HG03460 (cell line): Measurements from ENCODE around the gene PYY.
"Not testable (repeated sequence)": the region's sequence is repeated elsewhere in the genome, so short reads cannot be mapped to it uniquely, and the experiment has no call there.

ENCODE experiments used
- ATAC-seq: cut with Tn5 transposase; IDR thresholded peaks from one replicate; pipeline ENCODE4 v1.9.1; 2021; ENCODE audit not compliant: unreplicated experiment

PYY gene

DNA sequence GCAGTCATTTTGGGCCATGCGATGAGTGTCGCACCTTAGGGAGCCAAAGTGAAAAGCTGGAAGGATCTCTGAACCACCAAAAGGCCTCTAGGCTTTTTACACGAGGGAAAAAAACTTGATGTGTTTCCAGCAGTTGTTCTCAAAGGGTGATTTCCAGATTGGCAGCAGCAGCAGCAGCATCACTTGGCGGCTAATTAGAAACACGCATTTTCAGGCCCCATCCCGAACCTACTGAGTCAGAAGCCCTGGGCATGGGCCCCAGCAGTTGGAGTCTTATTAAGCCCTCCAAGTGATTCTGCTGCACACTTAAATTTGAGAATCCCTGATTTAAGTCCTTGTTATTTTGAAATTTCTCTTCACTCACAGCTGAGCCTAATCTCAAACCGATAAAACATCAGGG lies 25.3 kb upstream of the PYY start:
- no peak for ATAC-seq

DNA sequence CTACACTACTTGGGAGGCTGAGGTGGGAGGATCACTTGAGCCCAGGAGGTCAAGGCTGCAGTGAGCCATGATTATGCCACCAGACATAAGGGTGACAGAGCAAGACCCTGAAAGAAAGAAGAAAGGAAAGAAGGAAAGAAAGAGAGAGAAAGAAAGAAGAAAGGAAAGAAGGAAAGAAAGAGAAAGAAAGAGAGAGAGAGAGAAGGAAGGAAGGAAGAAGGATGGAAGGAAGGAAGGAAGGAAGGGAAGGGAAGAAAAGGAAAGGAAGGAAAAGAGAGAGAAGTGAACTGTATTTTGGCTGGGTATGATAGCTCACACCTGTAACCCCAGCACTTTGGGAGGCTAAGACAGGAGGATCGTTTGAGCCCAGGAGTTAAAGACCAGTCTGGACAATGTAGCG lies 24.3 kb upstream of the PYY start:
- no peak for ATAC-seq

DNA sequence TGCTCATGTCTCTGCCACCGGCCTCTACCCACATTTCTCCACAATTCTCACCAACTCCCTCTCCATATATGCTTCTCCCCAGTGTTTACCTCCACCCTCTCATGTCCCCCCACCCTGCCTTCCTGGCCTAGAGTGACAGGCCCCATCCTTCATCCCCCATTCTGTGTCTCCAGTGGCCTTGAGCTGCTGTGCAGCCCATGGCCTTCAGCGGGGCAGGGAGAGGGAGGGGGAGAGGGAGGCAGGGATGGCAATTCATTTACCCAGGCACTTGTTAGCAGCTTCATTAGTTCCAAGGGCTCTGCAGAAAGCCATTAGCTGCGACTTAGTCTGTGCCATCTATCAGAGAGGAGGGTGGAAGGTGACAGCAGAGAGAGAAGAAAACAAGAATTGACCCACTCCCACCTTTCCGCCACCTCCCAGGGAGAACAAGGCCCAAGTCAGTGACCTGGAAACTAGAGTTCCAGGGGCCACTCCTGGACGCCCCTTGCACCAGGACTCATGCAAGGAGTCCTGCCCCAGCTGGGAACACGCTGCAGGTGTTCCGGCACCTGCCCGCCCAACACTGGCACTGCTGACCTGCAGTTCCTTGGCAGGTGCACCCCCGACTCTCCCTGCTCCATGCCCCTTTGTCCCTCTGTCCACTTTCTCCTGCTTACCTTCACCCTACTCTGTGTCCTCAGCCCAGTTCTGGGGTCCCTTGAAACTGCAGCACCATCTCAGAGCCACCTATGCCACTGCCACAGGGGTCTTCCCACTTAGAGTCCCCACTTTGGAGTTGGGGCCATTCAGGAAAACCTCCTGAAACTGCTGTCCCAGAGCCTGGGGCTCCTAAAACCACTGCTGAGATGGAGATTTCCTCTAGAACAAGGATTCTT lies 23.5 kb upstream of the PYY start:
- ATAC-seq: no peak

DNA sequence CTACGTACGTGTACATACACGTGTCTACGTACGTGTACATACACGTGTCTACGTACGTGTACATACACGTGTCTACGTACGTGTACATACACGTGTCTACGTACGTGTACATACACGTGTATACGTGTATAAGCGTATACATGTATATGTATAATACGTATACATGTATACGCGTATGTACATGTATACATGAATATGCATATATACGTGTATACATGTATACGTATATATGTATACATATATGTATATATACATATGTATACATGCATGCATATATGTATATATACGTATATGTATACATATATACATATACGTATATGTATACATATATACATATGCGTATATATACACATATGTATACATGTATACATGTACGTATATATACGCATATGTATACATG lies 22.2 kb upstream of the PYY start:
- no peak for ATAC-seq

DNA sequence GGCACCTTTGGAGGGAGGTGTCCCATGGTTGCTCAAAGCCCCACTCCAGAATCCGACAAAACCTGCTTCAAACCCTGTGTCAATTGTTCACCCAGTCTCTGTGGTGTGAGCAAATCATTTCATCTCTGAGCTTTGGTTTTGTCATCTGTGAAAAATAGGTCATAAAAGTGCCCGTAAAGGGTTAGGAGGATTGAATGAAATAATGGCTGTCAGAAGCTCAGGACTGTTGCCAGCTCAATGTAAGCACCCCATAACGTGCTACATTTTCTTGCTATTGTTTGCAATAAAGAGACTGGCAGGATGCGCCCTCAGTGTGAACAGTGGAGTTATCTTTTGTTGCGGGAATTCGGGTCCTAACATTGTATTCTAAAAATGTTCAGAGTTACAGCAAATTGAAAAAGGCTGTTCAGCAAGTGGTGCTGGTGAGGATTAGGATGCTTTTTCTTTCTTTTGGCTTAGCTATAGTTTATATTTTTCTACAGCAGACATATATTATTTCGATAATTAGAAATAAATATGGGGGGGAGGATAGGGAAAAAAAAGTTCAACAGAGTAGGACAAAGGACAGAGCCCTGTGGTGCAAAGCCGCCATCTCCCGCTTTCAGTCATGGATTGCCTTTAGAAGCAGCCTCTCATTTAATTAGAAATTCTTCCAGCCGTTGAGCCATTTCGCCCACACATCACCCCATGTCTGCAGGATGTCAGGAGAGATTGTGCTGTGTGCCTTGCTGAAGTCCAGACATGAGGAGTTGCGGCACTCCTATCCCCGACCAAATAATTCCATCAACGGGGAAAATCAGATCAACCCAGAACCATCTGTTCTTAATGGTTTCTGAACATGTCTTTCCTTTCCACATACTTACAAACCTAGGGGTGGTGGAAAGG lies 20.9 kb upstream of the PYY start:
- no peak for ATAC-seq

DNA sequence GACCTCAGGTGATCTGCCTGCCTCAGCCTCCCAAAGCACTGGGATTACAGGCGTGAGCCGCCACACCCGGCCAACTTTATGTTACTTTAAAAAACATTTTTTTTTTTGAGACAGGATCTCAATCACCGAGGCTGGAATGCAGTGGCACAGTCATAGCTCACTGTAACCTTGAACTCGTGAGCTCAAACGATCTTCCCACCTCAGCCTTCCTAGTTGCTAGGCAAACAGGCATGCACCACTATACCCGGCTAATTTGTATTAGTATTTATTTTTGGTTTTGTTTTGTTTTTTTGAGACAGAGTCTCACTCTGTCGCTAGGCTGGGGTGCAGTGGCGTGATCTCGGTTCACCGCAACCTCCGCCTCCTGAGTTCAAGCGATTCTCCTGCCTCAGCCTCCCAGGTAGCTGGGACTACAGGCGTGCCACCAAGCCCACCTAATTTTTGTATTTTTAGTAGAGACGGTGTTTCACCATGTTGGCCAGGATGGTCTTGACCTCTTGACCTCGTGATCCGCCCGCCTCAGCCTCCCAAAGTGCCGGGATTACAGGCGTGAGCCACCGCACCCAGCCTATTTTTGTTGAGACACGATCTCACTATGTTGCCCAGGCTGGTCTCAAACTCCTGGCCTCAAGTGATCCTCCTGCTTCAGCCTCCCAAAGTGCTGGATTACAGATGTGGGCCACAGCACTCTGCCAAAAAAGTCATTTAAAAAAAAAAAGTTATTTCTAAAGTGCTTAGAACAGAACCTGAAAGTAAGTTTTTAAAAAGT lies 18.9 kb upstream of the PYY start:
- ATAC-seq: not testable (repeated sequence)

DNA sequence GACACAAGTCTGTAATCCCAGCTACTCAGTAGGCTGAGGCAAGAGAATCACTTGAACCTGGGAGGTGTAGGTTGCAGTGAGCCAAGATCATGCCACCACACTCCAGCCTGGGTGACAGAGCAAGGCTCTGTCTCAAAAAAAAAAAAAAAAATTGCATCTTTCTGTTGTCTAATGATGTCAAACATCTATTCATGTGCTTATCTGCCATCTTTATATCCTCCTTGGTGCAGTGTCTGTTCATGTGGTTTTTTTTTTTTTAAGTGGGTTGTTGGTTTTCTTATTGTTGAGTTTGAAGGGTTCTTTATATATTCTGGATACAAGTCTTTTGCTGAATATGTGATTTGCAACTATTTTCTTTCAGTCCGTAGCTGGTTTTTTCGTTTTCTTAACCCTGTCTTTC lies 17.7 kb upstream of the PYY start:
- ATAC-seq: not testable (repeated sequence)

DNA sequence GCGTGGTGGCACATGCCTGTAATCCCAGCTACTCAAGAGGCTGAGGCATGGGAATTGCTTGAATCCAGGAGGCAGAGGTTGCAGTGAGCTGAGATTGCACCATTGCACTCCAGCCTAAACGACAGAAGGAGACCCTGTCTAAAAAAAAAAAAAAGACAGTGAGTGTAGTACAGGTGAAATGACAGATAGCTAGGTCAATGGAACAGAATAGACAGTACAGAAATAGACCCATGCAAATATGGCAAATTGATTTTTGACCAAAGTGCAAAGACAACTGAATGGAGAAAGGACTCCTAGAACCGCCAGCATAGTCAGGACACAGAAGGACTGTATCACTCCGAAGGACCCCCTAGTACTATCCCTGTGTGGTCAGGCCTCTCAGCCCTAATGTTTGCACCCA lies 16.6 kb upstream of the PYY start:
- ATAC-seq: no peak

DNA sequence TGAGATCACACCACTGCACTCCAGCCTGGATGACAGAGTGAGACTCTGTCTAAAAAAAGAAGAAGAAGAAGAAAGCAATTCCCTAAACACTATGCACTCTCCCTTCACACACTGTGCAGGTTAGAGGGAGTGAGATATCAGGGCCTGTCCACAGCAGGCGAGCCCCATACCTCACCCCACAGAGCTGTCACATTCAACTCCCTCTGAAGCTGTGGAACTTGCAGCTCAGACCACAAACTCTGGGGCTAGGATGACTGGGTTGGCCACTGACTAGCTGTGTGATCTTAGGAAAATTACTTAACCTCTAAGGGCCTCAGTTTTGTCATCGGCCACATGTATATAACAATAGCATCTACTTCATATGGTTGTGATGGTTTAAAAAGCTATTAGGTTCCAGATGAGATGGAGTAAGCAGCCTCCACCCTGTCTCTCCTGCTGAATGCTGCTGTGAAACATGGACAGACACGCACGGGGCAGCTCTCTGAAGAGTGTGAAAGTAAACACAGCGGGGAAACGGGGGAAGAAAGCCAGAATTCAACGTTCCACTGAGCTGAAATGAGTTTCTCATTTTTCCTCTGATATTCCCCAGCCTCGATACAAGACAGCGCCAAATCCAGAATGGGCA lies 13.6 kb upstream of the PYY start:
- ATAC-seq: no peak

DNA sequence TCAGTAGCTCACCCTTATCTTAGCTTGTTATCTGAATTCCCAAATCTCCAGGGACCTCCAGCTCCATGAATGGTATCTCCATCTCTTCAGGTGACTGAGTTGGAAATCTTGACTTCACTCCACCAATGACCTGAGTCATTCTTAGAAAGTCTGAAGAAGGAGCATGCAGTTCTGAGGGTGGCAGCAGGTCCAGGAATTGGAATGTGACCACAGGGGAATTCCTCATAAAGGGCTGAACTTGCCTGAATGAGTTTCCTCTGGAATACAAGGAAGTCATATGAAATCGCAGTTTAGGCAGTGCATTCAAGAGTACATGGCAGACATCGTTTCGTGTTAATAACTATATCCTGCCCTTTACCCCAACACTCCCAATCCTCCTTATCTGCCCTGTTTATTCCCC lies 12.5 kb upstream of the PYY start:
- no peak for ATAC-seq

DNA sequence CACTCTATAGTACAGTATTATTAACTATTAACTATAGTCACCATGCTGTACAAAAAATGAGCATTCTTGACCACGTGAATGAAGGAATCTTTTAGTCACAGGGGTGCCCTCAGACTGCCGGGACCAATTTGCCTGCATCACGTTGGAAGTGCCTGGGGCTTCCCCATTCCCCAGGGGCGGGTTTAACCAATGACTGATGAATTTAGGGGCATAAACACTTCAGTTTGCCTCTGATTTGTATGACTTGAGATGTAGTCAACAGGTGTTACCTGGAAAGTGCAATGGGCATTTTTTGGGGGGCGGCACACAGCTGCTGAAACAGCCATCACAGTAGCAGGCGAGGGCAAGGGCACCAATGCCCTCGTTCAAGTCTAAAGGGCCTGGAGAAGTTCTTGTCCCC lies 8.7 kb upstream of the PYY start:
- no peak for ATAC-seq

DNA sequence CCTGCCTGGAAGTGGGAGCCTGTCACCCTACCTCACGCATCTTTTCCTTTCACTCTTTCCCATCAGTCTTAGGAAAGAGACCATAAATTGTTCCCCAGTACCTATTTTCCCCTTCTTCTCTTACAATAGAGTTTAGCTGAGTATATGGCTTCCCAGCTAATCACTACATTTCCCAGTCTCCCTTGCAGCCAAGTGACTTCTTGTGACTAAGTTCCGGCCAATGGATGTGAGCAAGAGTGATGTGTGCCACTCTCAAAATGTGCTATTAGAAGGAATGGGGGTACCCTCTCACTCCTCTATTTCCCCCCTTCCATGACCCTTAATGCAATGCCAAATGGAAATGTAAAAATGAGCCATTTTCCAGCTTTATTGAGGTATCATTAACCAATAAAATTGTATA lies 8.2 kb upstream of the PYY start:
- ATAC-seq: no peak

DNA sequence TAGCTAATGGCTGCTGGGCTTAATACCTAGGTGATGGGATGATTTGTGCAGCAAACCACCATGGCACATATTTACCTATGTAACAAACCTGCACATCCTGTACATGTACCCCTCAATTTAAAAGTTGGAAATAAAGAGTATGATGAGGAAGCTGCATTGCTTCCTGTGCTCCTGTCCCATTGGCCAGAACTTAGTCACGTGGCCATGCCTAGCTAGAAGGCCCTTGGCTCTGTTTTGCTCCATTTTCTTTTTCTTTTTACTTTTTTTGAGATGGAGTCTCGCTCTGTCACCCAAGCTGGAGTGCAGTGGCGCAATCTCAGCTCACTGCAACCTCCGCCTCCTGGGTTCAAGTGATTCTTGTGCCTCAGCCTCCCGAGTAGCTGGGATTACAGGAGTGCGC lies 7.6 kb upstream of the PYY start:
- not testable (repeated sequence) for ATAC-seq

DNA sequence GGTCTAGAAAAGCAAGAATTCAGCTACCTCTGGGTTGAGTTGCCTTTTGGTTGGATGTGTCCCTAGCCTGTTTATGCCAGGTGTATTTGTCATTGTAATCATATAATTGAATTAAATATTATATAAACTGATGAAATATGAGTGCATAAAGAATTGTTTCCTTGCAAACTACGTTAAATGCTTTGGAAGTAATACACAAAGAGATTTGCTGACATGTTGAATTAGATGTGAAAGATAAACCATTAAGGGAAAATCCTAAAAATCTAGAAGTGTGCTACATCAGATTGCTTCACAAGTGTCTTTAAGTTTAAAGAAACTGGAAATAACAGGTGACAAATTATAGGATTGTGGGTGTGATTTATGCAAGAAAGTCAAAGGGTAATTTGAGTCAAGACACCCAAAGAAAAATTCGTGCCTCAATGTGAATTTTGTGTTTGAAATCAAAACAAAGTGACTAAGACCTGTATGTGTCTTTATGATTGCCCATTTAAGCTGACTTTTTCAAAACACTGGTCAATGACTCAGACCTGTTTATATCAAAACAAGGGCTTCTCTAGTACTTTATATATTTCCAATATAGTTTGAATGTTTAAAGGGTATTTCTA lies 5.1 kb upstream of the PYY start:
- ATAC-seq: no peak

DNA sequence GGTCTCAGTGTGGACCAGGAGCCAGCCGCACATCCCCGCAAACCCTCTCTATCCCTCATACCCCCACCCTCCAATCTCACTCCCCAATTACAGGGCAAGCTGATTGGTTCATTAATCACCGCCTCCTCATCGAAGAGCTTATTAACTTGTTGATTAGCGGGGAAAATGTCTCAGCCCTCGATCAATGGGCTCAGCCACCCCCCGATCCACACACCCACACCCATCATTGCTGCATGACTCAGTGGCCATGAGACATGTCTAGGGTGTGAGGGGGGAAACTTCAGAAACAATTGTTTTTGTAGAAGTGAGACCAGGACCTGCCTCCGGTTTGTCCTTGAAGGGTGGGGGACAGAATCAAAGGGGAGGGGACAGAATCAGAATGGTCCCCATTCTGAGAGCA lies 2.5 kb upstream of the PYY start:
- ATAC-seq: no peak

DNA sequence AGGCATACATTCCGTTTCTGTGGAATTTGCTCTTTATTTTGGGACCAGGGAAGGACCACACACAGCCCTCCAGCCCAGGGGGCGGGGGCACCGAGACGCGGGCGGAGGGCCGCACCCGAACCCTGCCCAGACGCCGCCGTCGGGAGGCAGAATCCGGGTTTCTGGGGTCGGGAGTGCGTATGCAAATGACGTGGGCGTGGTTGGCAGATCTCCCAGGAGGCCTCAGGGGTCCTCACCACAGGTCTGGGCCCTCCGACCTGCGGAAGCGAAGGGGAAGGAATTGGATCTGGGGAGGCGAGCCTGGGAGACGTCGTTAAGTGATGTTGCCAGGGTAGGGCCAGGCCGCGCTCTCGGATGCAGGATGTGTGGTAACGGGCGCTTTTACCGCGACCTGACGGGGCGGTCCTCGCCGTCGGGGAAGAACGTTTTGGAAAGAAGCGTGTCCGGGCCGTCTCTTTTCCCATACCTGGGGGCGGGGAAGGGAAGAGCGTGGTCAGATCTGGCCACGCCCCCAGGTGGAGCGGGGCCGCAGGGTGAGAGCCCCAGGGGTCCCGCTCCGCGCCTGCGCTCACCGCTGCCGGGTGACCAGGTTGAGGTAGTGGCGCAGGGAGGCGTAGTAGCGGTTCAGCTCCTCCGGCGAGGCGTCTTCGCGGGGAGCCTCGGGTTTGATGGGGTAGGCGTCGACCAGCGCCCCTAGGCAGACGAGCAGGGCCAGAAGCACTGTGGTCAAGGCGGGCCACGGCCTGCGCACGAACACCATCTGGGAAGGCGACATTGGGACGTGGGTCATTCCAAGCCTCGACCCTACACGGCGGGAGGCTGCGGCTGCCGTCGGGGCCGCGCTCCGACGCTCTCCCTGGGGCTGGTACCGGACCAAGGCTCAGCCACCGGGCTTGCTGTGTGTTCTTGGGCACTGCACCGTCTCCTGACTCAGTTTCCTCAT lies 745 bp downstream of the PYY start:
- ATAC-seq: no peak

DNA sequence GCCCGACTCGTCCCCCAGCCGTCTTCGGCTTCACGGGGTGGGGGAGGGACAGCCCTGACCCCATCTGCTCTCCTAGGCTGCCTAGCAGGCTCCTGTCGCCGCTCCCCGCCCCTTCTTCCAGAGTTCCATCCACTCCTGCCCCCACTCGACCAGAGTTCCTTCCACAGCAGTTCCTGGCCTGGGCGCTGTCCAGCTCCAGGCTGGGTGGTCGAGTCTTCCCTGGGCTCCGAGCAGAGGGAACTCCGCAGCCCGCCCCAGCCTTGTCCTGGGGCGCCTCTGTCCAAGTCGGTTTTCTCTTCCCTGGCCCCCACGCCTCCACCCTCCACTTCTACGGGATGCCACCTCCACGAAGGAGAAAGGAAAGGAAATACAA lies 1.4 kb downstream of the PYY start:
- no peak for ATAC-seq

DNA sequence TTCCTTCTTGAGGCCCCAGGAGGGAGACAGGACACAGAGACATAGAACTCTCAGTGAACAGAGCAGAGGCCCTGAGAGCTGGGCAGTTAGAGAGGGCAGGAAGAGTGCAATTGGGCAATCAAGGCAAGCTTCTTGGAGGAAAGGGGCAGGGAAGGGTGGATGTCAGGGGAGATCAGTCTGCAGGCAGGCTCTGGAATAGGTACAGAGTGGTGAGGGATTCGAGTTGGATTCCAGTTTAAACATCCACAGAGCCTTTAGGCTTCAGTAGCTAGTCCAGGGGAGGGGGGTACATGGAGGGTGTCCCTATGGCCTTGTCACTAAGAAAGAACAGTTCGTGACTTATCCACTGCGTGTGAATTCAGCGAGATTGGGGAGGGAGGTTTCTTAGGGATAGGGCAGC lies 2.0 kb downstream of the PYY start:
- no peak for ATAC-seq

DNA sequence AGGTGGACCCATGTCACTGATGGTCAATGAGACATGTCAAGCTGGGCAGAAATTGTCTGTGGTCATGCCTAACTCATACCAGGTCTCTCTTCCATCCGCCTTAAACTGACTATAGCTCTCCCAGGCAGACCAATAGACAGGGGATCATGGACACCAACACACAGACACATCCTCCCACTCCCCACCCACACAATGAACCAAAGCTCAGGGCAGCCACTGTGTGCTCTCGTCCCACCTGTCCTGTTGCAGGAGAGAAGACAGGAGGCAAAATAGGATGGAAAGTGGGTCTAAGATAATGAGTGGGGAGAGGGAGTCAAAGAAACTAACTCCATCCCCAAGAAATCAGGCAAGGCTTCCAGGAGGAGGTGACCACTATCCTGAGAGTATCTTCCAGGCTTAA lies 3.2 kb downstream of the PYY start:
- ATAC-seq: no peak

DNA sequence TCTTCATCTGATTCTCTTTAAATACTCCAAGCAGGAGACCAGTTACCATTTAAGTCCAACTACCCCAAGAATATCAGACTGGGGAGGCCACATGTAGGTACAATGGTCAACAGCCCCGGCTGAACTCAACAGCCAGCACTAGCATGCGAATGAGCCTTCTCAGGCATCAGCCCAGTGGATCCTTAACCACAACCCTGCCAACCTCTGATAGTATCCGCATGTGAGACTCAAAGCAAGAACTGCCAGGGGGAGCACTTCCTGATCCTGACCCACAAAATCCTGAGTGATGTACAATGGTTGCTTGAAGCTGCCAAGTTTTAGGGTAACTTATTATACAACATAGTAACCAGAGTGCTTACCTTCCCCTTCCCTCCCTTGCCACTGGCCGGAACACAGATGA lies 4.0 kb downstream of the PYY start:
- ATAC-seq: no peak
